Fibroblast of pulmonary artery (primary cell): ENCODE measurements around the gene CACTIN.

Source experiments
- DNase-seq: peaks from one replicate; pipeline ENCODE4 v3.0.0-alpha.2; 2010; ENCODE audit warnings: low read depth
- H3K4me3 ChIP-seq: replicated peaks from 2 replicates; pipeline ENCODE4 v1.5.1; 2011; ENCODE audit warnings: low read depth, mild to moderate bottlenecking, control low read depth, low read length, moderate library complexity
- TF ChIP-seq, protein P1 (sequence below): IDR thresholded peaks from 2 replicates; pipeline ENCODE4 v1.5.1; 2011; ENCODE audit warnings: mild to moderate bottlenecking, control low read depth, low read length, inconsistent platforms; ENCODE audit errors: missing control alignments

The CACTIN gene

DNA sequence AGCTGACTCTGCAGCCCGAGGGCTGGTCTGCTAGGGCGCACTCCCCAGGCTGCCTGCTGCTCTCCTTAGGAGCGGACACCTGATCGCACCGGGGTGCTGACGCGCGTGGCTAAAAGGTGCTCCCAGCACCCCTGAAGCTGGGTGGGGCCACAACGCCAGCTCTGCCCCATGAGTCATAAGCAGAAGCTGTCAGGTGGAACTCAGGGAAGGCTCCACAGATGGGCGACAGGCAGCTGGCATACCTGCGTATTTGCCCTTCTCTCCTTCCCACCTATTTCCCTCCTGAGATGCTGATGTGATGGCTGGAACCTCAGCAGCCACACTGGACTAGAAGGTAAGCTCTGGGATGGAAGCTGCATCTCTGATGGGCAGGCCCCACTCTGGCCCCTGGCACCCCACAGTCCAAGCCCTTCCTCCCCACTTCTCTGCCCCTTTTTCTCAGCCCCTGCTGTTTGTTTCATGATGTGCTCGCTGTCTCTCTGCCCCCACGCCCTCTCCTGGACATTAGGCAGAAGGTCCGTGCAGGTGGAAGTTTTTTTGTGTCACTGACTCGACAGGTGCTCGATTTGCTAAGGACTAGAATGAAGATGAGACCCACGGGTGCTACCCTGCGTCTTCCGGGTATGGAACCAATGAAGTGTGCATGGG lies 30.3 kb upstream of the CACTIN start:
- DNase-seq = no peak
- H3K4me3 ChIP-seq = no peak overlapping the region
- TF ChIP-seq, protein P1, sequence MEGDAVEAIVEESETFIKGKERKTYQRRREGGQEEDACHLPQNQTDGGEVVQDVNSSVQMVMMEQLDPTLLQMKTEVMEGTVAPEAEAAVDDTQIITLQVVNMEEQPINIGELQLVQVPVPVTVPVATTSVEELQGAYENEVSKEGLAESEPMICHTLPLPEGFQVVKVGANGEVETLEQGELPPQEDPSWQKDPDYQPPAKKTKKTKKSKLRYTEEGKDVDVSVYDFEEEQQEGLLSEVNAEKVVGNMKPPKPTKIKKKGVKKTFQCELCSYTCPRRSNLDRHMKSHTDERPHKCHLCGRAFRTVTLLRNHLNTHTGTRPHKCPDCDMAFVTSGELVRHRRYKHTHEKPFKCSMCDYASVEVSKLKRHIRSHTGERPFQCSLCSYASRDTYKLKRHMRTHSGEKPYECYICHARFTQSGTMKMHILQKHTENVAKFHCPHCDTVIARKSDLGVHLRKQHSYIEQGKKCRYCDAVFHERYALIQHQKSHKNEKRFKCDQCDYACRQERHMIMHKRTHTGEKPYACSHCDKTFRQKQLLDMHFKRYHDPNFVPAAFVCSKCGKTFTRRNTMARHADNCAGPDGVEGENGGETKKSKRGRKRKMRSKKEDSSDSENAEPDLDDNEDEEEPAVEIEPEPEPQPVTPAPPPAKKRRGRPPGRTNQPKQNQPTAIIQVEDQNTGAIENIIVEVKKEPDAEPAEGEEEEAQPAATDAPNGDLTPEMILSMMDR = no peak

DNA sequence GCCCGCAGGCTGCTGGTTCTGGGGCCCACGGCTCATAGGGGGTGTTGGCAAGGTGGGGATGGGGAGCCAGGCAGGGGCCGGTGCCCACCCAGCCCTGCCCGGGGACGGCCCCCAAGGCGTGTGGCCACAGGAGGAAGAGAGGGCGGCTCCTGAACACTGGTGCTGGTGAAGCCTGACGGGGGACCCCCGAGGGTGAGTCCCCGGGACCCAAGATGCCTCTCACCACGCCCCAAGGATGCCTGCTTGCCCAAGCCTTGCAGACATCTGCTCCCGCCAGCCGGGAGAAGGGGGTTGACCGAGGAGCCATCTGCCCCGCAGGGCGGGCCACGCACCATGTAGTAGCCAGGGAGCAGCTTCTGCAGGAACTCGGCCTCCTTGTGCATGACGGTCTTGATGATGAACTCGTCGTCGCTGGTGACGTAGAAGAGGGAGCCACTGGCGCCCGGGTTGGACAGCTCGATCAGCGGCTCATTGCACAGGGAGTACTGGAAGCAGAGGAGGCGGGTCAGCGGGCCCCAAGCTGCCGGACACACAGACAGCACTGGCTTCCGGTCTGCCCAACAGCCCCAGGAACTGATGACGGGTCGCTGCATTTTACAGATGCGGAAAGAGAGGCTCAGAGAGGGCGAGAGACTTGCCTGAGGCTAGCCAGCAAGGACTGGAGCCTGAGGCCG lies 29.6 kb upstream of the CACTIN start:
- H3K4me3 ChIP-seq = no peak overlapping the region
- DNase-seq = no peak
- TF ChIP-seq, protein P1 = no peak

DNA sequence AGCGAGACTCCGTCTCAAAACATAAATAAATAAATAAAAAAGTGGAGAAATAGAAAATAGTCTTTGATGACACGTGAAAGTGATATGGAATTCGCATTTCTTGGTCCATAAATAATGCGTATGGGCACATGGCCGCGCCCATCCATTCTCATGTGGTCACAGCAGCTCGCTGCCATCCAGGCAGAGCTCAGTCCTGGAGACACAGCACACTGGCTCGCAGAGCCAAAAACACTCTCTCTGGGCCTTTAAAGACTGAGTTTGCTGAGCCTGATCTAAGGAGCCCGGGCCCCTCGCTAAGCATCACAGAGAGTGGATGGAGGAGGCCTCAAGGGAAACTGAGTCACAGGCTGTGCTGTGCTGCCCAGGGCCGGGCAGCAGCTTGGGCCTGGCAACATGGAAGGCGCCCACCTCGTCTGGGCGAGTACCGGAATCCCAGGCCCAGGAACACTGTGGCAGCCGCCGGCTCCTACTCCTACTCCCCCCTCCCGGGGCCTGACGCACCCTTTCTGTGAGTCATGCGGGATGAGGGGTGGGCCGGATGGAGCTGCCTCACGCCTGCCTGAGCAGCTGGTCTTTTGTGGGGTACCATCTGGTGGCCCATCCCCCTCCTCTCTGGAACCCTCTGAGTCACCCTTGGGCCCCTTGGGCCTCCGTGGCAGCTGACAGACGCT lies 28.9 kb upstream of the CACTIN start:
- H3K4me3 ChIP-seq = no peak overlapping the region
- DNase-seq = peak; percentile 85
- TF ChIP-seq, protein P1 = no peak

DNA sequence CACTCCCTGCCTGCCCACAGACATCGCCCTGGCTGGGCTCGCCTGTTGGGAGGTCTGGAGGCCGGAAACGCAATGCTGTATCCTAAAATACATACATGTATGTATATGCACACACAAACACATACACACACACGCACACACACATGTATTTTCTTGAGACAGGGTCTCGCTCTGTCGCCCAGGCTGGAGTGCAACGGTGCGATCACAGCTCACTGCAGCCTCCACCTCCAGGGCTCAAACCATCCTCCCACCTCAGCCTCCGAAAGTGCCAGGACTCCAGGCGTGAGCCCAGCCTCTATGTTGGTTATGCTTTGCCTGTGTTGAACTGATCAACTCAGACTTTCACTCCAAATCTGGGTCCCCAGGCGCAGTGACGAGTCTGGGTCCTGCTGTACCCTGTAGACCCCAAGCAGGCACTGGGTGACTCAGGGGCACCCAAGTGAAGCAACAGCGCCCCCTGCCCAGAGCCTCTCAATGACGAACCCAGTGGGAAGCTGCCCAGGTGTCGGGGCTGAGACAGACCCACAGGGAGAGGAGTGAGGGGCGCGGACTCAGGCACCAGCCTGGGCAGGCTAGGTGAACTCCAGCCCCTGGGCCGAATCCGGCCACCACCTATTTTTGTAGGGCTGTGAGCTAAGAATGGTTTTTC lies 27.4 kb upstream of the CACTIN start:
- no peak for DNase-seq
- H3K4me3 ChIP-seq = no peak overlapping the region
- TF ChIP-seq, protein P1 = peak; percentile 9

- H3K4me3 ChIP-seq = no peak overlapping the region
- DNase-seq = no peak
- TF ChIP-seq, protein P1 = no peak
These were observed 26.6 kb upstream of the CACTIN start for GRCh38 chr19:3653081-3653795.

- TF ChIP-seq, protein P1 = no peak
- no peak overlapping the region for H3K4me3 ChIP-seq
- DNase-seq = no peak
These were observed 25.8 kb upstream of the CACTIN start for GRCh38 chr19:3652422-3652821.
